HG03135 (cell line): ENCODE results near the gene SIK2.

Experiments used
- ATAC-seq: cut with Tn5 transposase; IDR thresholded peaks from one replicate; pipeline ENCODE4 v1.9.1; 2021; ENCODE audit warnings: mild to moderate bottlenecking, moderate library complexity; ENCODE audit not compliant: unreplicated experiment

SIK2 gene

DNA sequence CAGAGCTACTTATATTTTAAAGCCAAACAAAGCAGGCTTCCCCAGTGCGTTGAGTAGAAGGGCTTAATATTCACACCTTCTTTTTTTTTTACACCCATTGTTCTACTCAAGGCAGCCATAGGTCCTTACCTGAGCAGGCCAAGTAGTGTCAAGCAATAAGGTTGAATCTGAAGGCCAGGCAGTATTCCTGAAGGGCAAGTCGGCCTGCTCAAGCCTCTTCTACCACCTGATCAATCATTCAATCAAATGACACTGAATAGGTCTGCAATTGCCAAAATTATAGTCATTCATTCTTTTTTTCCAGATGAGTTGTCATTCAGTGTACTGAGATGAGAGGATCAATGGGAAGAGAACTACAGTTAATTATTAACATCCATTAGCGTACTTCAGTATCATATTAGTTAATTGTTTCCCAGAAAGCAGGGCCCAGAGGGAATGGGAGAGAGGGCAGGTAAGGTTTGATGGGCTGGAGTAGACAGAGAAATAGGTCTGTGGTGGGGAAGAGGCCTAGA, 175.9 kb downstream of the SIK2 start:
- ATAC-seq: no peak

DNA sequence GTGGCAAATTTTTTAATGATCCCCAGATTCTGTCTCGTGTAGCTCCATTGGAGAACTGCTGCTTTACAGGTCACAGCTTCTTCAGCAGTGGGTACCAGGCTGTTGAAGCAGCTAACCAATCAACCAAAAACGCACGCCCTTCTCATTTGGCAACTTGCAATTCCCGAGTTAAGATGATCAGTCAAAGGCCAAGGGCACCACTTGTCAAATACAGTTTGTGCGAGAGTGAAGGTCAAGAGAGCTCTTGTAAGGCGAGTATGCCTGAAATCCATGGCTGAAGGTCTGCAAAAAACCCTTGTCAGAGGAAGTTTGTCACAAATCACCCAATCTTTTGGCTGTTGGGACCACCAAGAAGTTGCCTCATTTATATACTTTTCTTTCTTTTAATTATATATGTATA, 176.9 kb downstream of the SIK2 start:
- ATAC-seq: no peak
